Retina (tissue), 1 donor: ENCODE data around the gene POLR1G.
A peak's percentile ranks its signal among the peaks of the same experiment; 100 is the strongest.

ENCODE experiments used
- DNase-seq: peaks from one replicate; pipeline ENCODE4 v3.0.0-alpha.2; 2016

POLR1G gene, protein sequence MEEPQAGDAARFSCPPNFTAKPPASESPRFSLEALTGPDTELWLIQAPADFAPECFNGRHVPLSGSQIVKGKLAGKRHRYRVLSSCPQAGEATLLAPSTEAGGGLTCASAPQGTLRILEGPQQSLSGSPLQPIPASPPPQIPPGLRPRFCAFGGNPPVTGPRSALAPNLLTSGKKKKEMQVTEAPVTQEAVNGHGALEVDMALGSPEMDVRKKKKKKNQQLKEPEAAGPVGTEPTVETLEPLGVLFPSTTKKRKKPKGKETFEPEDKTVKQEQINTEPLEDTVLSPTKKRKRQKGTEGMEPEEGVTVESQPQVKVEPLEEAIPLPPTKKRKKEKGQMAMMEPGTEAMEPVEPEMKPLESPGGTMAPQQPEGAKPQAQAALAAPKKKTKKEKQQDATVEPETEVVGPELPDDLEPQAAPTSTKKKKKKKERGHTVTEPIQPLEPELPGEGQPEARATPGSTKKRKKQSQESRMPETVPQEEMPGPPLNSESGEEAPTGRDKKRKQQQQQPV

DNA sequence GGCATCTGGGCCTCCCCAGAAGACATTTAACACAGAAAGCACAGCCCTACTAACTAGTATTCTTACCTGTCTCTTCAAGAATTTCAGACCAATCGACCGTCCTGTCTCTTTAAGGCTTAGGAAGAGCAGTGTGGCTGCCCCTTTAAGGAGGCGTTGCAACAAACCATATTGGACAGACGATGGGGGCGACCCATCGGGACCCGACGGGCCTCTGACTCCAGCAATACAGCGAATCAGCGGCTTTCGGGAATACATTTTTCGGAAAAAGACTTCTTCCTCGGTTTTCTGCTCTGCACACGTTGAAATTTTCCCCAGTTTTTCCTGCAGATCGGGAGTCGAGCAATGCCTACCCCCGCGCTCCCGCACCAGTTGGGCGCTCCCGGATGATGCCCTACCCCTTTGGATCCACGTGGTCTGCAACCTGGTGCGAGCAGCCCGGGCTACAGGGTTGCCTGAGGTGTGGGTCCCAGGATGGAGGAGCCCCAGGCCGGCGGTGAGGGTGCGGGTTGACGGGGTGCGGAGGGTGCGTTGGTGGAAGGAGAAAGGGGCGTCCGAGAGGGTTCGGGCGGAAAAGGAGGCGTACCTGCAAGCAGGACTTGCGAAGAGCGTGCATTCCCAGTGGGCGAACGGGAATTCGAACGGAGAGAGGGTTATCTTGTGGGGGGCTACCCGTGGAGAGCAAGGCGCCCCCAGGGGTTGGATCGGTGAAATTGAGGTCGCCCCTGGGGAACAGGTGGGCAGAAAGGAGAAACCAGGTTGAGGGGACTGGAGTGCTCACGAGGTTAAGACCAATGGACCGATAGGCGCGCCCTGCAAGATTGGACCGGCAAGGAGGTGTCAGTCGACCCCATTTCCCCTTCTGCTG, at the start of gene POLR1G:
Gene POLR1G (plus strand): TSS at position 419 of the 865 bp plus-strand sequence. CDS start 53 bp downstream, at position 472.
- DNase-seq: peak; percentile 98

DNA sequence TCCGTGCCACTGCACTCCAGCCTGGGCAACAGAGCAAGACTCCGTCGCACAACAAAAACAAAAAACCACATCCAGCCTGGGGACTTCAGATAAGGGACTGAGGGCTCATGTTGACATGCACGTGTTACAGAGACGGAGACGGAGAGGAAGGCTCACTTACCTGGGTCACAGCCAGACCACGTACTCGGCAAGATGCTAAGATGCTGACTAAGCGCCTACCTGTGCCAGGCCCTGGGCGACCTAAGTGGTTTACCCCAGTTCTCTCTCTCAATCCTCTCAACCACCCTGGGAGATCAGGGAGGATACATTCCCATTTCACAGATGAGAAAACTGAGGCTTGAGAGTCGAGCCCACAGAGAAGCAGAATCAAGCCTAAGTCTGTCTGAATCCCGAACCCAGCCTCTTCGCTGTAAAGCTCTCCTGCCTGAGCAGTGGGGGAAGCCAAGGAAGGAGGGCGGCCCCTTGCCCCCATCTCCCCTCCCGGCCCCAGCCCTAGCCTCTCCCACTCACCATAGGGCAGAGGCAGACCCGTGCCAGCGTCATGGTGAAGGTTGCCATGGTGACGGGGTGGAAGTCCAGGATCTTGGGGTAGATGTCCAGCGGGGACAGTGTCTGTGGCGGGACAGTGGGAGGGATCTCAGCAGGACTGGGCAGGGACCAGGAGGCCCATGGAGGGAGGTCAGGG, 49.5 kb upstream of the POLR1G start:
- DNase-seq: no peak

DNA sequence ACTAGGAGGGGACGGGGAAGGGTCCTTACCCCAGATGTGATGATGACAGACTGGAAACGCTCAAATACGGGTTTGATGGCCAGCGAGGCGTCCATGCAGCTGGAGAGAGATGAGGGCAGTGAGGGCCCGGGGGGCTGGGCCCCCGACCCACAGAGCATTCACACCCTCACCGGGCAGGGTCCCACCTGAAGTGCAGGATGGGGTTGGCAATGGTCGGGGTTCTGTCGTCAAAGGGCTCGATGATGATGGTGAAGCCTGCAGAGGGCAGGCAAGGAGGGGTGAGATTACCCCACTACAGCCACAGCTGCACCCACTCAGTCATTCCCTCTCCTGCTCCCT, 49.0 kb upstream of the POLR1G start:
- DNase-seq: no peak

DNA sequence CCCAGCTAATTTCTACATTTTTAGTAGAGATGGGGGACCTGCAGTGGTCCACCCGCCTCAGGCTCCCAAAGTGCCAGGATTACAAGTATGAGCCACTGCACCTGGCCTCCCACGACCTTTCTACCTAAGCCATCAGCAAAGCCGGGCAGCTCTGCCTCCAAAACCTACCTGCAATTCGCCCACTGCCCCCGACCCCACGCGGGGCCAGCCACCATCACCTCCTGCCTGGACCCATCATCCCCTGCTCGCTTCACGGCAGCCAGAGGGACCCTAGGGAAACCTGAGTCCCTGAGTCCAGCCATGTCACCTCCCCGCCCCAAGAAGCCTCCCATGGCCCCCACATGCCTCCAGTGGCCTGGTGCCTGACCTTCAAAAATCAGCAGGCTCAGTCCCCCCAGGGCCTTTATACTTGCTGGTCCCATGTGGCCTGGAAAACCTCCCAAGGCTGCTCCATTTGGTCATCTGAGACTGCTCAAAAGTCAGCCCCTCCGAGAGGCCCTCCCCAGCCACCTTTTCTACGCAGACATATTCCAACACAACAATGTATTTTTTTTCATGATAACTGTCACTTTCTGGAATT, 48.1 kb upstream of the POLR1G start:
- no peak for DNase-seq

DNA sequence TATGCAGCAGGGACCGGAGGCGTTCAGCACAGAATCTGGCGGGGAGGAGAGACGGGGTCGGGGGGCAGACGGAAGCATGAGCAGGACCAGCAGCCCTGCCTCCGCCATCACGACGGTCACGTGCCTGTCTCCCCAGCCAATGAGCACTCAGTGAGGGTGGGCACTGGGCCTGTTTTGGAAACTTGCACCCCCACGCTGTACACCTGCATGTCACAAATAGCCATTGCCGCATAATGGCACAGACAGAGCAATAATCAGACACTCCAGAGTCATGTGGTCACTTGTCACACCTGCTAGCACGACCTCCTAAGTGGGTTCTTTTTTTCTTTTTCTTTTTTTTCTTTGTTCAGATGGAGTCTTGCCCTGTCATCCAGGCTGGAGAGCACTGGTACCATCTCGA, 44.8 kb upstream of the POLR1G start:
- no peak for DNase-seq

DNA sequence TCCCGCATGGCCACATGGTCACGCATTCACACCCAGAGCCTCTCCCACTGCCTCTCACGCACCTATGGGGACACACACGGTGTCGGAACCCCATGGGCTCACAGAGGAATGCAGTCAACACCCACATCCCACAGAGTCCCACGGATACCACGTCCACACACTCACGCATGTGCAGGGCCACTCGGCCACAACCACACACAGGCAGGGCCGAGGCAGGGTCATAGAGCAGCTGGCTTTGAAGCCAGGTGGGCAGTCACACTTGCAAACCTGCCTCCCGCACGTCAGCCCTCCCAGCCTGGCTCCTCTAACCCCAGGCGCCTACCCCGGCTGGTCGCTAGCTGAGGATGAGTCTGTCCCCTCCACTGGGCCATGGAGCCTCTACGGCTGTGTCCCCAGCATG, 44.2 kb upstream of the POLR1G start:
- no peak for DNase-seq

DNA sequence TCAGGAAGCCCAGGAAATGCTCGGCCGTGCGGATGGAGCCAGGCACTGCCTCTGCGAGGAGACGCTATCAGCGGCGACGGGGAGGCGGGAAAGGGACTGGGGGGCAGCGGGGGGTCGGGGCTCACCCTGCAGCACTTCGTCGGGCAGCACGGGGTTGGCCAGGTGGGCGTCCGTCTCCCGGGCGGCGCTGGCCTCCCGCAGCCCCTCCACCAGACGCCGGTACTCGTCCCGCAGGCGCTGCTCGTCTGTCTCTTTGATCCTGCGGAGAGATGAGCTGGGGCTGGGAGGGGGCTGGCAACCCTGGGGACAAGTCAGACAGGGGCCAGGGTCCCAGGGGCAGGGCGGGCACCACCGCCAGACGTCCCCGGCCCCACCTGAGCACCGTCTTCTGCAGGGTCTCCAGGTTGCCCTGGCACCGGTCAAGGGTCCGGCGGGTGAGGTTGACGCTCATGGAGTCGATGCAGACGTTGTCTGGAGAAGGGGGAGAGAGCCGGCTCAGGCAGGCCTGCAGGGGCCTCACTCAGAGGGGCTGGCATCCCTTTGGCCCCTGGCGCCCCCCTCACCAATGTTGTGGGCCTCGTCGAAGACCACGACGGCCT, 42.5 kb upstream of the POLR1G start:
- DNase-seq: no peak

DNA sequence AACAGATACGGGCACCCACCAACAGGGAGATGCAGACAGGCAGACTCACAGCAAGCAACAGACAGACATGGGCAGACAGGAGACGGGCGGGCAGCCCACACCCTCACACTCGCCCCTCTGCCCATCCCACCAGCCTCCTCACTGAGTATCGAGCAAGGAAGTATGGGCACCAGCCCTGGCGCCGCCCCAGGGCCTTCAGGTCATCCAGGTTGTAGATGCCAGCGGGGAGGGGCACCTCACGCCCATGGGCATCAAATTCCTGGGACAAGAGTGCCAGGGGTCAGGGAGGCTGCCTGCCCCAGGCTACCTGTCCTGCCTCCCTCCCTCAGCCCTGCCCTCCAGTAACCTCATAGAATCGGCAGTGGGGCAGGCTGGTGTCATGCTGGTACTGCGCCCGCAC, 41.7 kb upstream of the POLR1G start:
- DNase-seq: no peak

DNA sequence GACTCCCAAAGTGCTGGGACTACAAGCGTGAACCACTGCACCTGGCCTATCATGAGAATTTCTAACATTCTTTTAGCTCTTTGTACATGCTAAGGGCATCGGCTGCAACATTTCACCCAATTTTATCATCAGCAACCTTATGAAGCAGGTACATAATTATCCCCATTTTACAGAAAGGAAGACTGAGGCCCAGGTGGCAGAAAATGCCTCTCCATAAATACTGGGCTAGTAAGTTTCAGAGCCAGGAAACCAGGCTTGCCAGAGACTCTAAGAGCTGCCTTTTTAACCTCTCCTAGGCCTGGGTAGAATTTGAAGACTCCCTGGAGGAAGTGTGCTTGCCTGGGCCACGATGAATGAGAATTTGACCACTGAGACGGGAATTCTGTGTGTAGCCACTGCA, 38.3 kb upstream of the POLR1G start:
- no peak for DNase-seq

DNA sequence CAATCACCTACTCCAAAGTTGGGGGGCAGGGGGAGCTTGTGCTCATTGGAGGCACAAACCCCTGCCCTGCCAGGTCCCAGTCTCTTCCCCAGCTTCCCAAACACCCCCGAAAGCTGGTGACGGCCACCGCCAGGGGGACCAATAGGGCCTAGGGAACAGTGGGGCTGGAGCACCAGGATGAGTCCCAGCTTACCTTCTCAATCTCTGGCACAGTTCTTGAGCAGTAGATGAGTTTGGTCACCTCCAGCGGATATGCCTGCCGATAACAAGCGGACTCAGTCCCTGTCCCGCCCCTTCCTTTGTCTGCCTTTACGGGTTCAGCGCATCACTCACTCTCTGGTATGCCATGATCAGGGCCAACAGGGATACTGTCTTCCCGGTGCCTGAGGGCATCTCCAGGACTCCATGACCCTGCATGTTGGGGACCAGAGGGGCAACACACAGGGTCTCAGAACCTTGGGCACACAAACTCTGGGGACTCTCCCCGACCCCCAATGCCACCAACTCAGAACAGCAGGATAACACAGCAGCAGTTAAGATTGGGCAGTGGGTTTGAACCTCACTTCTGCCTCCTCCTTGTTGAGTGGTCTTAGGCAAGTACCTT, 37.6 kb upstream of the POLR1G start:
- DNase-seq: no peak

DNA sequence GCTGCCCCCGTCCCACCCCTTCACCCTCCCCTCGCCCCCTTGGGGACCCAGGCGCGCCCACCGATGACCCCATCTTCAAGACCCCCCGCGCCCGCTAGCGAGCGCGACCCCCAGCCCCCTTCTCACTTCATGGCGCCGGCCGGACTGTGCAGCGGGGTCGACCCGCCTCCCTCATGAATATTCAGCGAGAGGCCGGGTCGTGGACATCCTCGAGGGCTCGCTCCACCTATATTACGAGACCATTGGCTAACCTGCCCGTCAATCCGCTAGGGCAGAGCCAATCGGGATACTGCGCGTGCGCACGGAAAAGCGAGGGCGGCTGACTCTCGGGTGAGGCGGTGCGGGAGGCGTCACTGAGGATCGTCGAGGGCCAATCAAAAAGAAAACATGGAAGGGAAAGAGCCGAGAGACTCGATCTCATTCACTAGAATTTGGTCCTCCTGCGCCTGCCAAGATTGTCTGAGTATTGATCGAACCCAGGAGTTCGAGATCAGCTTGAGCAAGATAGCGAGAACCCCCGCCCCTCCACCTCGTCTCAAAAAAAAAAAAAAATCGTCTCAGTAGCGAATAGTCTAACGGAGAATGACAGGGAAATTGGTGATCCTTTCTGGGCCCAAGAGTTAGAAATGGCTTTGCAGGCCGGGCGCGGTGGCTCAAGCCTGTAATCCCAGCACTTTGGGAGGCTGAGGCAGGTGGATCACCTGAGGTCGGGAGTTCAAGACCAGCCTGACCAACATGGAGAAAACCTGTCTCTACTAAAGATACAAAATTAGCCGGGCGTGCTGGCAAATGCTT, 35.8 kb upstream of the POLR1G start, which contains the start of gene ERCC2:
Gene ERCC2 (minus strand): TSS at position 164 of the 795 bp plus-strand sequence. CDS start 33 bp downstream, at position 131.
- DNase-seq: peak; percentile 97

DNA sequence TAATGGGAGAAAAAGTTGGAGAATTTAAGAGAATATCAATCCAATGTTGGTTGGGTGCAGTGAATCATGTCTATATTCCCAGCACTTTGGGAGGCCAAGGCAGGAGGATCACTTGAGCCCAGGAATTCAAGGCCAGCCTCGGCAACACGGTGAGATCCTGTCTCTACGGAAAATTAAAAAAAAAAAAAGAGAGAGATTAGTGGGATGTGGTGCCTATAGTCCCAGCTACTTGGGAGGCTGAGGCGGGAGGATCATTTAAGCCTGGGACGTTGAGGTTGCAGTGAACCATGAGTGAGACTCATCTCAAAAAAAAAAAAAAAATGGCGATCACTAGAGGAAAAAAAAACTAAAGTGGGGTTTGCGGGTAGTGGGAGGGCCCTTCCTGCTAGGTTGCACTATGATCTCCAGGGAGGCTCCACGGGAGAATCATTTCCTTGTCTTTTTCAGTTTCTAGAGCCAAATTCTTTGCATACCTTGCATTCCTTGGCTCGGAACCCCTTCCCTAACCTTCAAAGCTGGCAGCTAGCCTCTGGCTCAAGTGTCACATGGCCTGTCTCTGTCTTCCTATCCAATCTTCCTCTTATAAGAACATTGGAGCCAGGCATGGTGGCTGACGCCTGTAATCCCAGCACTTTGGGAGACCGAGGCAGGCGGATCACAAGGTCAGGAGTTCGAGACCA, 30.3 kb upstream of the POLR1G start:
- DNase-seq: no peak

DNA sequence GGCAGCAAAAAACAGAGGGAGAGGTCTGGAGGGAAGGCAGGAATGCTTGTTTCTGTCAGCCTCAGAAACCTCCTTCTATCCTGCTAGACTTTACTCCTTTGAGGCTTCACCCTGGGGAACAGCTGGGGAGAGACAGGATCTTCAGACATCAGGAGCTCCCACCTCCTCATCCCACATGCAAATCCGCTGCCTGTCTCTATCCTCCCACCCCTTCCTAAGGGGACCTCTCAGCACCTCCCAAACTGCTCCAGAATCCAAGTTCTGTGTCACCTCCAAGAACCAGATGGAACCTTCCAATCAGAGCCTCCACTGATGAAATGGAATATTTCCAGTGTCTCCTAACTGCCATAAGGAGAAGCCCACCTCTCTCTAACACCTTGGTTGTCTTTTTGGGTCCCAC, 26.3 kb upstream of the POLR1G start:
- DNase-seq: no peak

DNA sequence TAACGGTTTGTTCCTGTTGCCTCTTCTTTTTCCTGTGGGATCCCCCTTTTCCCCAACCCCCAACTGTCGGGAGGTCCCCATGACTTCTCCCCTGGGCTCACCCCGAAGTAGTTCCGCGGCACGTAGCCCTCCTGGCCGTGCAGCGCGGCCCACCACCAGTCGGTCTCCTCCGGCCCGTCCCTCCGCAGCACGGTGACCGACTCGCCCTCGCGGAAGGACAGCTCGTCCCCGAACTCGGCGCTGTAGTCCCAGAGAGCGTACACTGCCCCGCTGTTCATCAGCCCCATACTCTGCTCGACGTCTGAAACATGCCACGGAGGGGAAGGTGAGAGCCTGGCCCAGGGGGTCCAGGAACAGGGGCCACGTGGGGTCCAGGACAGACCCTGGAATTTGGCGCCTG, 24.0 kb upstream of the POLR1G start:
- no peak for DNase-seq

DNA sequence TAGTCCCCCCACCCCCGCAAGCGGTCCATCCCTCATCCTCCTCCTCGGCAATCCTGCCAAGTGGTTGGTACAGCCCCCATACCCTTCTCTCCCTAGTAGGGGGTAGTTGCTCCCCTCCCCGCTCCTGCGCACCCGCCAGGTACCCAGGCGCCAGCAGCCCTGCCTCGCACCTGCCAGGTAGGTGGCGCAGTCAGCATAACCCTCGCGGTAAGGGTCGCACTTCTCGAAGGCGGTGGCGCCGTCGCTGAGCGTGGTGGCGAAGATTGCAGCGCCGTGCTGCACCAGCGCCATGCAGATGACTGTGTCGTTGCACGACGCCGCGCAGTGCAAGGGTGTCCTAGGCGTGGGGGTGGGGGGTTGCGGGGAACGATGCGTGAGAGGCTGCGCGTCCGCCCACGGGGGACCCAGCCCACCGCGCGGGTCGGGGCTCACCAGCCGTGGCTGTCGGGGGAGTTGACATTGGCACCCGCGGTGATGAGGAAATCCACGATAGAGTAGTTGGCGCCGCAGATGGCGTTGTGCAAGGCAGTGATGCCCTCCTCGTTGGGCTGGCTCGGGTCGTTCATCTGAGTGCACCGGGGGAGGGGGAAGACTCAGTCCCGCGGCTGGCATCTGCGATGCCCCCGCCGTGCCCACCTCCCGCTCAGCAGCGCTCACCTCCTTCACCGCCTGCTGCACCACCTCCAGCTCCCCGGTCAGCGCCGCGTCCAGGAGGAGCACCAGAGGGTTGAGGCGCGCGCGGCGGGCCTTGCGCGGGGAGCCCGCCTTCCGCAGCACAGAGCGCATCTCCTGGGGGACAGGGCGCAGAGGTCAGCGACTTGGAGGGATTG, 20.8 kb upstream of the POLR1G start:
- peak; percentile 51 for DNase-seq

DNA sequence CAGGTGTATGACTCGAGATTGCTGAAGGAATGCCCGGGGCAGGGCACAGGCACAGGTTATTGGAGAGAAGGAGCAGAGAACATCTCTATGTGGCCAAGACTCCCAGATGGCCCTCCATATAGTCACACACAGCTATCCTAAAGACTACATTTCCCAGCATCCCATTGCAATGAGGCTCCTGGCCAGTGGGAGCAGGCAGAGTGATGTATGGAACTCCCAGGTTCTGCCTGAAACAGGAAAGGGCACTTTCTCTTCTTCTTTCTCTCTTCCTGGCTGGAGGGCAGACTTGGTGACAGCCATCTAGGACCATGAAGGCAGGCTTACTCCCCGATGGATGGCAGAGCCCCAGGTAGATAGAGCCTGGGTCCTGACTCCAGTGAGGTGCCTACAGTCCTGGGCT, 15.1 kb upstream of the POLR1G start:
- DNase-seq: no peak

DNA sequence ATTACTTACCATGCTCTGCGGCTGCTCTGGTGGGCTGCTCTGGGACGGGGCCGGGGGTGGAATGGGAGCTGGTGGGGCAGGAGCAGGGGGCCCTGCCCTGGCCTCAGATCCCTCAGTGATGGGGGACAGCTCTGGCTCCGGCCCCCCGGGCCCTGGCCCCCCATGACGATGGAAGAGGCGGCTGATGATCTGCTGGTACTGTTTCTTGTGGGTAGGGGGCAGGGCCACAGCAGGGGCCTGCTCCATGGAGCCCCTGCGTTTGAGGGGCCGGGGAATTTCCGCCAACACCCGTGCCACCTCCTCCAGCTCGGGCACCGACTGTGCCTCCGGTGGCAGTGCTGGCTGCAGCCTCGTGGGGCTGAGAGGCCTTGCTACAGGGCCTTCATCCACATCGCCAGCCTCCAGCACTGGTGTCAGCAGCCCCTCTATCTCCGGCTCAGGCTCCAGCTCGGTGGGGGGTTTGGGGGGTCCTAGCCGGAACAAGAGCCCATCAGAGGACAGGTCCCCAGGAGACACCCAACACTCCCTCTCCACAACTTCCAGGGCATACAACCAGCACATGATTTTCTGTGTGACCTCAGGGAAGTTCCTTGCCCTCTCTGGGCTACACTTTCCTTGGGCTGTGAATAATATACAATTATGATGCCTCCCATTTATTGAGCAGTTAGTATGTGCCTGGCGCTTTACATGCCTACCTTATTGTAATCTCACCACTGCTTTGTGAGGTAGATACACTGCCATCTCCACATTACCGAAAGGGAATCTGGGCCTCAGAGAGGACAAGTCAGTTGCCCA, 14.4 kb upstream of the POLR1G start:
- no peak for DNase-seq

DNA sequence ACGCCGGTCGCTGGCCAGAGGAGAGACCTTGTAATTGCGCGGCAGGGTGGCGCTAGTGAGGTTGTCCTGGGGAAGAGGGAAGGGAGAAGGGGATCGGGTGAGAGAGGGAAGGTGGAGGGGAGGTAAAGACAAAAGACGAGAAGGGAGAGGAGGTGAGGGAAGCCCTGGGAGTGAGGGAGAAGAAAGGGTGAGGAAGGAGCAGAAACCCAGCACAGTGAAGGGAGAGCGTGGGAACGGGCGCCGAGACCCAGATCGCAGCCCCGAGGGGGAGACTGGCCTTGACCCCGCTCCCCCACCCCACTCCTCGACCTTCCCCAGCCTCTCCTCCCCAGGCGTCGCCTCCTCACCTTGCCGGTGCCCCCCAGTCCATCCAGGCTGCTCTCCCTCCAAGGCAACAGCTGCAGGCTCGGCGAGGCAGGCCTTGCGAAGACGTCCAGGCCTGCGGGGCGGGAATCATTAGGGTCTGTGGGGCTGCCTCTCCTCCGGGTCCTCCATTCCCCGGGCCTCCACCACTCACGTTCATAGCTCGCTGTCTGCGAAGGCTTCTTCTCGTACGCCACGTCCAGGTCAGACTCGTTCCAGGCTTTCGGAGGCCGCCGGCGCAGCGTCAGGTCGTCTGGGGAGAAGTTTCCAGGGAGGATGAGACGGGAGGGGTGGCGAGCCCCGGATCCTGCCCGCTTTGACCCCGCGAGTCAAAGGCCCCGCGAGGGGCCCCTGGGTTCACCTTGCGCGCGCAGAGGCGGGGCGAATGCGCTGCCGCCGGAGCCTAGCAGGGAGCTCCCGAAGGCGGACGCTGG, 10.4 kb upstream of the POLR1G start:
- DNase-seq: no peak
